Measurements from ENCODE around the gene UBE2S. TPM values are rescaled to one million over a fixed set of nuclear protein-coding genes. Genes with fewer than 3 reads are reported as not detected.
A peak's percentile ranks its signal among the peaks of the same experiment; 100 is the strongest.

UBE2S gene
- total RNA-seq, 1 experiment from 2014 or later = 393 TPM

GRCh38 chr19:55391191-55391670 lies 16.4 kb downstream of the UBE2S start:
- Histone ChIP-seq H3K79me1 (ENCODE audit: insufficient read depth, low read depth, low read length, poor library complexity, severe bottlenecking) (peaks cover 15% of the 10 kb centered on the region), H3K79me2 (ENCODE audit: insufficient read depth, low read length) (peaks cover 14% of the 10 kb centered on the region; the same call in 1 of the 2 replicates), H3K23me2 (ENCODE audit: insufficient read length, low read depth, low read length, poor library complexity, severe bottlenecking) (peaks cover 8% of the 10 kb centered on the region), H2BK120ac (ENCODE audit: low read depth, low read length, poor library complexity, severe bottlenecking) (no peak overlapping the region), H3K4me1 (ENCODE audit: insufficient read depth, low read length) (peaks cover 4% of the 10 kb centered on the region), H3K9me3 (ENCODE audit: control insufficient read depth, low read depth, low read length) (no peaks in the 10 kb centered on the region), H2BK5ac (ENCODE audit: insufficient read length, low read length) (no peak overlapping the region), H2AFZ (ENCODE audit: low read length) (no peak overlapping the region), H2BK12ac (ENCODE audit: insufficient read length, low read depth, low read length) (no peak overlapping the region), H3K23ac (ENCODE audit: insufficient read length, low read depth, low read length) (no peak overlapping the region), H3K18ac (ENCODE audit: insufficient read length, low read depth, low read length) (no peak overlapping the region), H3K56ac (ENCODE audit: insufficient read length, low read depth, low read length) (no peak overlapping the region), H4K20me1 (ENCODE audit: control insufficient read depth, insufficient read depth, insufficient read length) (peaks cover 3% of the 10 kb centered on the region), H3K27me3 (ENCODE audit: insufficient read depth, low read length) (no peaks in the 10 kb centered on the region), H2BK15ac (ENCODE audit: low read depth, low read length) (no peak overlapping the region), H3K9ac (ENCODE audit: extremely low read depth, insufficient read length, low read length) (no peak overlapping the region), H4K5ac (ENCODE audit: insufficient read length, low read depth, low read length) (no peak overlapping the region), H3K14ac (ENCODE audit: insufficient read depth, low read length) (no peak overlapping the region), H4K8ac (replicated peaks; ENCODE audit: insufficient read length, low read depth, low read length) (no peak overlapping the region), H3K4me2 (ENCODE audit: insufficient read depth, insufficient read length, low read length) (no peak overlapping the region), H2BK20ac (ENCODE audit: low read depth, low read length, poor library complexity, severe bottlenecking) (no peak overlapping the region), H3T11ph (ENCODE audit: low read length) (no peak overlapping the region), H4K91ac (ENCODE audit: insufficient read length, low read depth, low read length) (no peak overlapping the region), H2AK5ac (ENCODE audit: insufficient read length, low read length) (no peak overlapping the region), H3K27ac (ENCODE audit: insufficient read length, low read depth, low read length) (no peak overlapping the region), H3K4ac (ENCODE audit: low read depth, low read length) (no peak overlapping the region)
- peaks cover 57 to 69% of the 10 kb centered on the region in 2 experiments for H3K4me1 Mint-ChIP-seq
- no peak for DNase-seq
- H3K4me3 Mint-ChIP-seq = peak overlapping the region in 1 of 2 experiments; percentile 5; a peak in 1 of 5 replicates
- H3K36me3 Mint-ChIP-seq (ENCODE audit: insufficient read depth in 1 of 3, low read depth in 3 of 3) = peaks cover 35 to 45% (median 37%) of the 10 kb centered on the region in 3 experiments
- no CpG with 5 or more reads among the region's 12 CpGs for WGBS (ENCODE audit: extremely low coverage, insufficient read length, low lambda C conversion rate)
- no peaks in the 10 kb centered on the region; the same call in none of the 2 replicates for H3K27me3 Mint-ChIP-seq (ENCODE audit: low read depth)
- H3K9me3 Mint-ChIP-seq = no peaks in the 10 kb centered on the region
- H3K27ac Mint-ChIP-seq = no peak overlapping the region
- no peak for TF ChIP-seq CTCF (conservative IDR thresholded peaks at IDR 0.05)
